ENCODE results near the gene OSGIN1. TPM values are rescaled to one million over a fixed set of nuclear protein-coding genes. Genes with fewer than 3 reads are reported as not detected.

The OSGIN1 gene
- total and polyA plus RNA-seq, 2 donors (not counting 1 experiment from before 2014, with no cell fraction given): 0.85 to 1.8 TPM

GRCh38 chr16:83959656-83960434, 6.8 kb downstream of the OSGIN1 start:
- Histone ChIP-seq H3K4me2 (replicated peaks; ENCODE audit: low read depth, low read length, poor library complexity, severe bottlenecking) (no peak overlapping the region), H3K9me3 (ENCODE audit: control extremely low read depth in 1 of 3, control insufficient read depth in 2 of 3, insufficient read depth in 1 of 3, low read length in 2 of 3) (no peaks in the 10 kb centered on the region), H3K9ac (ENCODE audit: low read length) (no peak overlapping the region), H3K4me1 (ENCODE audit: control insufficient read depth in 2 of 2, insufficient read depth in 2 of 2, low read length in 2 of 2) (no peaks in the 10 kb centered on the region), H3K36me3 (replicated peaks in 1 of 2; ENCODE audit: control extremely low read depth in 1 of 2, control insufficient read depth in 1 of 2, extremely low read depth in 1 of 2, insufficient read depth in 2 of 2, low read length in 1 of 2) (no peaks in the 10 kb centered on the region), H3K27ac (ENCODE audit: low read length in 2 of 2) (no peak overlapping the region), H3K27me3 (replicated peaks in 1 of 4; ENCODE audit: control extremely low read depth in 1 of 4, control insufficient read depth in 3 of 4, insufficient read depth in 4 of 4, low read length in 3 of 4) (peaks cover 0 to 20% (median 0%) of the 10 kb centered on the region in 4 experiments), H2AFZ (ENCODE audit: insufficient read depth, low read depth, low read length, poor library complexity, severe bottlenecking) (no peak overlapping the region), H4K20me1 (ENCODE audit: control insufficient read depth, insufficient read depth, low read length, poor library complexity, severe bottlenecking) (no peaks in the 10 kb centered on the region), H3K79me2 (ENCODE audit: control insufficient read depth, insufficient read depth, low read length) (no peaks in the 10 kb centered on the region), H3K4me3 (ENCODE audit: control extremely low read depth in 1 of 5, extremely low read depth in 1 of 5, insufficient read depth in 1 of 5, low read depth in 2 of 5, low read length in 4 of 5) (no peak overlapping the region)
- intact Hi-C loops (cut with micrococcal nuclease): loop anchor here (5.0 kb wide), 2 partner anchors 107 to 227 kb away; partner anchors contain the start of gene TAF1C
- peaks cover 7% of the 10 kb centered on the region for H3K27me3 Mint-ChIP-seq
- ATAC-seq (ENCODE audit: low read depth) (no peak), DNase-seq (no peak)
- H3K4me1 Mint-ChIP-seq: no peaks in the 10 kb centered on the region
- no peak overlapping the region for H3K4me3 Mint-ChIP-seq
- H3K27ac Mint-ChIP-seq: no peak overlapping the region
- no peak for TF ChIP-seq EZH2 (IDR thresholded peaks at IDR 0.05; ENCODE audit: borderline replicate concordance, insufficient read depth, low read depth, low read length, poor library complexity, severe bottlenecking)
- TF ChIP-seq CTCF (IDR thresholded peaks at IDR 0.05): no peak
- 86% methylated on average over 6 of the region's 12 CpGs for WGBS (ENCODE audit: insufficient coverage)
- CTCF ChIA-PET: interaction anchor here (1.0 kb wide), 1 partner anchor 204 kb away, joined by 3 read pairs; no protein-coding TSS in a partner anchor
- POLR2A ChIA-PET: no interaction called here
- no peaks in the 10 kb centered on the region for H3K9me3 Mint-ChIP-seq (ENCODE audit: insufficient read depth)

- no peak overlapping the region for H2AFZ ChIP-seq (ENCODE audit: insufficient read depth, low read depth, low read length, poor library complexity, severe bottlenecking)
- peaks cover 0 to 12% (median 0%) of the 10 kb centered on the region in 4 experiments for H3K27me3 ChIP-seq (replicated peaks in 1 of 4; ENCODE audit: control extremely low read depth in 1 of 4, control insufficient read depth in 3 of 4, insufficient read depth in 4 of 4, low read length in 3 of 4)
- no peaks in the 10 kb centered on the region for H3K36me3 ChIP-seq (replicated peaks in 1 of 2; ENCODE audit: control extremely low read depth in 1 of 2, control insufficient read depth in 1 of 2, extremely low read depth in 1 of 2, insufficient read depth in 2 of 2, low read length in 1 of 2)
- H3K4me3 ChIP-seq (ENCODE audit: control extremely low read depth in 1 of 5, extremely low read depth in 1 of 5, insufficient read depth in 1 of 5, low read depth in 2 of 5, low read length in 4 of 5): no peak overlapping the region
- no peaks in the 10 kb centered on the region for H3K9me3 Mint-ChIP-seq (ENCODE audit: insufficient read depth)
- no peaks in the 10 kb centered on the region for H3K4me1 ChIP-seq (ENCODE audit: control insufficient read depth in 2 of 2, insufficient read depth in 2 of 2, low read length in 2 of 2)
- no peaks in the 10 kb centered on the region for H3K4me1 Mint-ChIP-seq
- H3K27me3 Mint-ChIP-seq: peaks cover under 1% of the 10 kb centered on the region
- WGBS (ENCODE audit: insufficient coverage): 92% methylated on average over 25 of the region's 29 CpGs
- no peaks in the 10 kb centered on the region for H3K9me3 ChIP-seq (ENCODE audit: control extremely low read depth in 1 of 3, control insufficient read depth in 2 of 3, insufficient read depth in 1 of 3, low read length in 2 of 3)
- no peak for DNase-seq
- ChIA-PET POLR2A (no interaction called here), CTCF (no interaction called here)
- H3K4me2 ChIP-seq (replicated peaks; ENCODE audit: low read depth, low read length, poor library complexity, severe bottlenecking): no peak overlapping the region
- no peaks in the 10 kb centered on the region for H3K79me2 ChIP-seq (ENCODE audit: control insufficient read depth, insufficient read depth, low read length)
- no peak overlapping the region for H3K9ac ChIP-seq (ENCODE audit: low read length)
- ATAC-seq (ENCODE audit: low read depth): no peak
- H3K4me3 Mint-ChIP-seq: no peak overlapping the region
- no peaks in the 10 kb centered on the region for H4K20me1 ChIP-seq (ENCODE audit: control insufficient read depth, insufficient read depth, low read length, poor library complexity, severe bottlenecking)
- TF ChIP-seq CTCF (IDR thresholded peaks at IDR 0.05) (no peak), EZH2 (IDR thresholded peaks at IDR 0.05; ENCODE audit: borderline replicate concordance, insufficient read depth, low read depth, low read length, poor library complexity, severe bottlenecking) (no peak)
- intact Hi-C loops (cut with micrococcal nuclease): no loop called here
- no peak overlapping the region for H3K27ac Mint-ChIP-seq
- no peak overlapping the region for H3K27ac ChIP-seq (ENCODE audit: low read length in 2 of 2)
These were observed 7.6 kb downstream of the OSGIN1 start for GRCh38 chr16:83960521-83961249.

All from B cell (primary cell).